ENCODE results near the gene TRAPPC12. TPM values are rescaled to one million over a fixed set of nuclear protein-coding genes. Genes with fewer than 3 reads are reported as not detected.

Gene TRAPPC12
- total and polyA plus RNA-seq, 2 experiments from 2014 or later = 77.2 to 103 TPM

GRCh38 chr2:3466966-3467365 lies 87.5 kb downstream of the TRAPPC12 start:
- H3K36me3 ChIP-seq = peaks cover 12% of the 10 kb centered on the region
- no peak overlapping the region for H3K4me3 ChIP-seq
- DNase-seq (ENCODE audit: low read depth in 1 of 2, low spot score in 1 of 2) = no peak
- H3K9me3 ChIP-seq (ENCODE audit: low read depth) = no peaks in the 10 kb centered on the region
- H3K27me3 ChIP-seq = no peaks in the 10 kb centered on the region
- TF ChIP-seq CTCF (IDR thresholded peaks at IDR 0.05; ENCODE audit: low read depth, low read length) = no peak
- no peak overlapping the region for H3K27ac ChIP-seq
- H3K4me1 ChIP-seq (ENCODE audit: low read depth) = peaks cover 3% of the 10 kb centered on the region

GRCh38 chr2:3467654-3468053 lies 88.2 kb downstream of the TRAPPC12 start:
- no peaks in the 10 kb centered on the region for H3K27me3 ChIP-seq
- no peak for DNase-seq (ENCODE audit: low read depth in 1 of 2, low spot score in 1 of 2)
- no peak overlapping the region for H3K4me3 ChIP-seq
- H3K4me1 ChIP-seq (ENCODE audit: low read depth) = peaks cover 3% of the 10 kb centered on the region
- peaks cover 12% of the 10 kb centered on the region for H3K36me3 ChIP-seq
- no peaks in the 10 kb centered on the region for H3K9me3 ChIP-seq (ENCODE audit: low read depth)
- no peak overlapping the region for H3K27ac ChIP-seq
- TF ChIP-seq CTCF (IDR thresholded peaks at IDR 0.05; ENCODE audit: low read depth, low read length) = no peak

GRCh38 chr2:3468296-3468988 lies 88.9 kb downstream of the TRAPPC12 start:
- no peak overlapping the region for H3K27ac ChIP-seq
- H3K36me3 ChIP-seq = peaks cover 12% of the 10 kb centered on the region
- peaks cover 3% of the 10 kb centered on the region for H3K4me1 ChIP-seq (ENCODE audit: low read depth)
- TF ChIP-seq CTCF (IDR thresholded peaks at IDR 0.05; ENCODE audit: low read depth, low read length) = no peak
- H3K9me3 ChIP-seq (ENCODE audit: low read depth) = no peaks in the 10 kb centered on the region
- no peaks in the 10 kb centered on the region for H3K27me3 ChIP-seq
- DNase-seq (ENCODE audit: low read depth in 1 of 2, low spot score in 1 of 2) = no peak
- no peak overlapping the region for H3K4me3 ChIP-seq

- no peak for DNase-seq (ENCODE audit: low read depth in 1 of 2, low spot score in 1 of 2)
- Histone ChIP-seq H3K27me3 (no peaks in the 10 kb centered on the region), H3K27ac (no peak overlapping the region), H3K36me3 (peaks cover 12% of the 10 kb centered on the region), H3K9me3 (ENCODE audit: low read depth) (no peaks in the 10 kb centered on the region), H3K4me3 (no peak overlapping the region), H3K4me1 (ENCODE audit: low read depth) (peaks cover 3% of the 10 kb centered on the region)
- TF ChIP-seq CTCF (IDR thresholded peaks at IDR 0.05; ENCODE audit: low read depth, low read length) = no peak
Measured at GRCh38 chr2:3469486-3469885, 90.0 kb downstream of the TRAPPC12 start.

DNA sequence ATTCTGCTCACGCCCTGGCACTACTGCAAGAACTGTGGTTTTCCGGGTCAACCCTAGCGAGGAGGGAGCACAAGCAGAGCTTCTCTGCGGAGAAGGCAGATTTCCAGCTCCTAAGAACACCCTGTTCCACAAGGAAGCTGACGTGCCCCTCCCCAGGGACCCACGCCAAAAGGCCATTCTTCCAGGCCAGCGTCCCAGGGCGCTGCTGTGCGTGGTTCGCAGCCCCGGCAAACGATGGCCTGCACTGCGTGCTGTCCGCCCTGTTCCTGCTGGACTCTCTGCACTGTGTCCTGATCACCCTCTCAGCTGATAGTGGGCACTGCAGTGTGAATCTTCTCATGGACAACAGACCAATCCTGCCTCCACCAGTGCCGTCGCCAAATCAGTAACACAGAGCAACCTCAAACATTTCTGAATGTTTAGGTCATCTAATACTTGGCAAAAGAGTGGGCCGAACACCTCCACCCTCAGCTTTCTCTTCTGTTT lies 90.7 kb downstream of the TRAPPC12 start:
- Histone ChIP-seq H3K9me3 (ENCODE audit: low read depth) (no peaks in the 10 kb centered on the region), H3K27ac (peak overlapping the region; percentile 28), H3K36me3 (peaks cover 12% of the 10 kb centered on the region), H3K27me3 (no peaks in the 10 kb centered on the region), H3K4me1 (ENCODE audit: low read depth) (peaks cover 3% of the 10 kb centered on the region), H3K4me3 (no peak overlapping the region)
- no peak for TF ChIP-seq CTCF (IDR thresholded peaks at IDR 0.05; ENCODE audit: low read depth, low read length)
- DNase-seq (ENCODE audit: low read depth in 1 of 2, low spot score in 1 of 2) = peak in 1 of 2 donors; percentile 95
